Ovary (tissue), 3 donors: ENCODE measurements around the gene ARHGAP22.

Experiments
- EP300 ChIP-seq: sonication (generic); formaldehyde crosslinking; IDR thresholded peaks from one replicate; pipeline ENCODE4 v1.6.1; 2017; ENCODE audit warnings: antibody characterized with exemption
- TF ChIP-seq, protein P1 (sequence below), 3 donors: fragments of 450-650 bp in 2 of 3; fragments of 200-600 bp in 1 of 3; IDR thresholded peaks; one replicate each; pipeline versions ENCODE4 v1.5.1 to v1.8.0; 2016 to 2022; ENCODE audit warnings: antibody characterized with exemption in 3 of 3, mild to moderate bottlenecking in 1 of 3
- donor health status: DM: no; HTN: no; CAD: no.

DNA sequence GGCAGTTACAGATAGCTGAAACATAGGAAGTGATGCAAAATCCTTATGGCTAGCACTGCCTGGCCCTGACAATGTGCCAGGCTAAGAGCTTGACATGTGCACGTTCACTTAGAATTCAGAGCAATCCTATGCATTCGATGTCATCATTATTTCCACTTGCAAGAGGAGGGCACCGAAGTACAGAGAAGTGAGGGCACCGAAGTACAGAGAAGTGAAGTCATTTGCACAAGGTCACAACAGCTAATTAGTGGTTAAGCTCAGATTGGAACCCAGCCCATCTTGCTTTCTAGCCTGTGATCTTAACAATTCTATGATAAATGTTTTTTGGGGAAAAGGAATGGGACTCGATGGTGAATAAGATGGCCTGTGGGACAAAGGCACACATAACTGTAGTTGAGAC lies 73.4 kb downstream of the ARHGAP22 start:
- no peak for TF ChIP-seq EP300
- TF ChIP-seq, protein P1, sequence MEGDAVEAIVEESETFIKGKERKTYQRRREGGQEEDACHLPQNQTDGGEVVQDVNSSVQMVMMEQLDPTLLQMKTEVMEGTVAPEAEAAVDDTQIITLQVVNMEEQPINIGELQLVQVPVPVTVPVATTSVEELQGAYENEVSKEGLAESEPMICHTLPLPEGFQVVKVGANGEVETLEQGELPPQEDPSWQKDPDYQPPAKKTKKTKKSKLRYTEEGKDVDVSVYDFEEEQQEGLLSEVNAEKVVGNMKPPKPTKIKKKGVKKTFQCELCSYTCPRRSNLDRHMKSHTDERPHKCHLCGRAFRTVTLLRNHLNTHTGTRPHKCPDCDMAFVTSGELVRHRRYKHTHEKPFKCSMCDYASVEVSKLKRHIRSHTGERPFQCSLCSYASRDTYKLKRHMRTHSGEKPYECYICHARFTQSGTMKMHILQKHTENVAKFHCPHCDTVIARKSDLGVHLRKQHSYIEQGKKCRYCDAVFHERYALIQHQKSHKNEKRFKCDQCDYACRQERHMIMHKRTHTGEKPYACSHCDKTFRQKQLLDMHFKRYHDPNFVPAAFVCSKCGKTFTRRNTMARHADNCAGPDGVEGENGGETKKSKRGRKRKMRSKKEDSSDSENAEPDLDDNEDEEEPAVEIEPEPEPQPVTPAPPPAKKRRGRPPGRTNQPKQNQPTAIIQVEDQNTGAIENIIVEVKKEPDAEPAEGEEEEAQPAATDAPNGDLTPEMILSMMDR (IDR thresholded peaks at IDR 0.05): no peak
